GM23338 (cell line): Measurements from ENCODE around the gene PARVA.

ENCODE experiments used
- CREB1 ChIP-seq: fragments of 250-450 bp; sonication (Bioruptor Pico); IDR thresholded peaks from 2 replicates; pipeline ENCODE4 v1.5.0; 2020; ENCODE audit warnings: low read depth, mild to moderate bottlenecking, moderate library complexity
- EZH2 ChIP-seq: fragments of 200-600 bp; sonication (generic); IDR thresholded peaks from one replicate; pipeline ENCODE4 v1.8.0; 2017; ENCODE audit warnings: antibody characterized with exemption, mild to moderate bottlenecking, low read depth; ENCODE audit not compliant: unreplicated experiment
- EZH2phosphoT487 ChIP-seq: fragments of 200-600 bp; sonication (generic); IDR thresholded peaks from one replicate; pipeline ENCODE4 v1.8.1; 2018; ENCODE audit warnings: antibody characterized with exemption; ENCODE audit not compliant: unreplicated experiment
- JUNB ChIP-seq: IDR thresholded peaks from one replicate; pipeline ENCODE4 v1.6.1; 2016; ENCODE audit warnings: antibody characterized with exemption; ENCODE audit not compliant: unreplicated experiment
- NANOG ChIP-seq: IDR thresholded peaks from 2 replicates; pipeline ENCODE4 v1.6.1; 2016; ENCODE audit warnings: antibody characterized with exemption, borderline replicate concordance
- POLR2AphosphoS5 ChIP-seq: IDR thresholded peaks from 2 replicates; pipeline ENCODE4 v1.6.1; 2016; ENCODE audit warnings: antibody characterized with exemption, low read depth
- ZNF114 ChIP-seq: fragments of 250-450 bp; sonication (Bioruptor Pico); IDR thresholded peaks from 2 replicates; pipeline ENCODE4 v1.5.0; 2020; ENCODE audit warnings: mild to moderate bottlenecking, moderate library complexity
- ZNF331 ChIP-seq: fragments of 250-450 bp; sonication (Bioruptor Pico); IDR thresholded peaks from 2 replicates; pipeline ENCODE4 v1.5.0; 2020; ENCODE audit warnings: low read depth, mild to moderate bottlenecking, moderate library complexity
- TF ChIP-seq, protein P1 (sequence below), 2 experiments: fragments of 200-600 bp in 1 of 2; sonication (generic) in 1 of 2; conservative IDR thresholded peaks; 2 replicates each; pipeline versions ENCODE4 v1.5.1 to v1.6.1; 2016 to 2017; ENCODE audit warnings: antibody characterized with exemption in 2 of 2, low read depth in 2 of 2, mild to moderate bottlenecking in 2 of 2, moderate library complexity in 1 of 2
- TF ChIP-seq, protein P2 (sequence below): IDR thresholded peaks from one replicate; pipeline ENCODE4 v1.6.1; 2018; ENCODE audit warnings: antibody characterized with exemption; ENCODE audit not compliant: unreplicated experiment
- TF ChIP-seq, protein P3 (sequence below): fragments of 250-450 bp; sonication (Bioruptor Pico); IDR thresholded peaks from 2 replicates; pipeline ENCODE4 v1.5.0; 2020; ENCODE audit warnings: mild to moderate bottlenecking, moderate library complexity
- TF ChIP-seq, protein P4 (sequence below): IDR thresholded peaks from 2 replicates; pipeline ENCODE4 v1.6.1; 2016; ENCODE audit warnings: antibody characterized with exemption

DNA sequence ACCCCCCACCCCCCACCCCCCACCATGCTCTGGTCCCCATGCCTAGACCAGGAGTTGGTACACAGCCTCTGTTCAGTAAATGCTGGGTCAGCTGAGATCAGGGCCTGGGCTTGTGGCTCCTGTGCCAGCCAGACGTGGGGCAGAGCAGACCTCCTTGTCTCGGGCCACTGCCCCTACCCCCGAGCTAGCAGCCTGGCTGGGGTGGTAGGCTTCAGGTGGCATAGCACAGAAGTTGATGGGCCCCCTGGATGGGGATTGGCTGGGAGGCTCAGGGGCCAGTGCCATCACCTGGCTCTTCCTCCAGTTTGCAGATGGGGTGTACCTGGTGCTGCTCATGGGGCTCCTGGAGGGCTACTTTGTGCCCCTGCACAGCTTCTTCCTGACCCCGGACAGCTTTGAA is 139.9 kb downstream of the PARVA start:
- TF ChIP-seq NANOG, result no peak
- TF ChIP-seq, protein P1, sequence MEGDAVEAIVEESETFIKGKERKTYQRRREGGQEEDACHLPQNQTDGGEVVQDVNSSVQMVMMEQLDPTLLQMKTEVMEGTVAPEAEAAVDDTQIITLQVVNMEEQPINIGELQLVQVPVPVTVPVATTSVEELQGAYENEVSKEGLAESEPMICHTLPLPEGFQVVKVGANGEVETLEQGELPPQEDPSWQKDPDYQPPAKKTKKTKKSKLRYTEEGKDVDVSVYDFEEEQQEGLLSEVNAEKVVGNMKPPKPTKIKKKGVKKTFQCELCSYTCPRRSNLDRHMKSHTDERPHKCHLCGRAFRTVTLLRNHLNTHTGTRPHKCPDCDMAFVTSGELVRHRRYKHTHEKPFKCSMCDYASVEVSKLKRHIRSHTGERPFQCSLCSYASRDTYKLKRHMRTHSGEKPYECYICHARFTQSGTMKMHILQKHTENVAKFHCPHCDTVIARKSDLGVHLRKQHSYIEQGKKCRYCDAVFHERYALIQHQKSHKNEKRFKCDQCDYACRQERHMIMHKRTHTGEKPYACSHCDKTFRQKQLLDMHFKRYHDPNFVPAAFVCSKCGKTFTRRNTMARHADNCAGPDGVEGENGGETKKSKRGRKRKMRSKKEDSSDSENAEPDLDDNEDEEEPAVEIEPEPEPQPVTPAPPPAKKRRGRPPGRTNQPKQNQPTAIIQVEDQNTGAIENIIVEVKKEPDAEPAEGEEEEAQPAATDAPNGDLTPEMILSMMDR (conservative IDR thresholded peaks at IDR 0.05; ENCODE audit: low read depth in 2 of 2), result no peak
- TF ChIP-seq EZH2phosphoT487, result no peak
- no peak for TF ChIP-seq CREB1 (CRISPR knock-in tag)
- no peak for TF ChIP-seq POLR2AphosphoS5
- no peak for TF ChIP-seq JUNB
- TF ChIP-seq, protein P2, sequence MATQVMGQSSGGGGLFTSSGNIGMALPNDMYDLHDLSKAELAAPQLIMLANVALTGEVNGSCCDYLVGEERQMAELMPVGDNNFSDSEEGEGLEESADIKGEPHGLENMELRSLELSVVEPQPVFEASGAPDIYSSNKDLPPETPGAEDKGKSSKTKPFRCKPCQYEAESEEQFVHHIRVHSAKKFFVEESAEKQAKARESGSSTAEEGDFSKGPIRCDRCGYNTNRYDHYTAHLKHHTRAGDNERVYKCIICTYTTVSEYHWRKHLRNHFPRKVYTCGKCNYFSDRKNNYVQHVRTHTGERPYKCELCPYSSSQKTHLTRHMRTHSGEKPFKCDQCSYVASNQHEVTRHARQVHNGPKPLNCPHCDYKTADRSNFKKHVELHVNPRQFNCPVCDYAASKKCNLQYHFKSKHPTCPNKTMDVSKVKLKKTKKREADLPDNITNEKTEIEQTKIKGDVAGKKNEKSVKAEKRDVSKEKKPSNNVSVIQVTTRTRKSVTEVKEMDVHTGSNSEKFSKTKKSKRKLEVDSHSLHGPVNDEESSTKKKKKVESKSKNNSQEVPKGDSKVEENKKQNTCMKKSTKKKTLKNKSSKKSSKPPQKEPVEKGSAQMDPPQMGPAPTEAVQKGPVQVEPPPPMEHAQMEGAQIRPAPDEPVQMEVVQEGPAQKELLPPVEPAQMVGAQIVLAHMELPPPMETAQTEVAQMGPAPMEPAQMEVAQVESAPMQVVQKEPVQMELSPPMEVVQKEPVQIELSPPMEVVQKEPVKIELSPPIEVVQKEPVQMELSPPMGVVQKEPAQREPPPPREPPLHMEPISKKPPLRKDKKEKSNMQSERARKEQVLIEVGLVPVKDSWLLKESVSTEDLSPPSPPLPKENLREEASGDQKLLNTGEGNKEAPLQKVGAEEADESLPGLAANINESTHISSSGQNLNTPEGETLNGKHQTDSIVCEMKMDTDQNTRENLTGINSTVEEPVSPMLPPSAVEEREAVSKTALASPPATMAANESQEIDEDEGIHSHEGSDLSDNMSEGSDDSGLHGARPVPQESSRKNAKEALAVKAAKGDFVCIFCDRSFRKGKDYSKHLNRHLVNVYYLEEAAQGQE, result no peak
- TF ChIP-seq EZH2, result no peak
- TF ChIP-seq ZNF114 (CRISPR knock-in tag), result no peak
- no peak for TF ChIP-seq ZNF331 (CRISPR knock-in tag)
- TF ChIP-seq, protein P3, sequence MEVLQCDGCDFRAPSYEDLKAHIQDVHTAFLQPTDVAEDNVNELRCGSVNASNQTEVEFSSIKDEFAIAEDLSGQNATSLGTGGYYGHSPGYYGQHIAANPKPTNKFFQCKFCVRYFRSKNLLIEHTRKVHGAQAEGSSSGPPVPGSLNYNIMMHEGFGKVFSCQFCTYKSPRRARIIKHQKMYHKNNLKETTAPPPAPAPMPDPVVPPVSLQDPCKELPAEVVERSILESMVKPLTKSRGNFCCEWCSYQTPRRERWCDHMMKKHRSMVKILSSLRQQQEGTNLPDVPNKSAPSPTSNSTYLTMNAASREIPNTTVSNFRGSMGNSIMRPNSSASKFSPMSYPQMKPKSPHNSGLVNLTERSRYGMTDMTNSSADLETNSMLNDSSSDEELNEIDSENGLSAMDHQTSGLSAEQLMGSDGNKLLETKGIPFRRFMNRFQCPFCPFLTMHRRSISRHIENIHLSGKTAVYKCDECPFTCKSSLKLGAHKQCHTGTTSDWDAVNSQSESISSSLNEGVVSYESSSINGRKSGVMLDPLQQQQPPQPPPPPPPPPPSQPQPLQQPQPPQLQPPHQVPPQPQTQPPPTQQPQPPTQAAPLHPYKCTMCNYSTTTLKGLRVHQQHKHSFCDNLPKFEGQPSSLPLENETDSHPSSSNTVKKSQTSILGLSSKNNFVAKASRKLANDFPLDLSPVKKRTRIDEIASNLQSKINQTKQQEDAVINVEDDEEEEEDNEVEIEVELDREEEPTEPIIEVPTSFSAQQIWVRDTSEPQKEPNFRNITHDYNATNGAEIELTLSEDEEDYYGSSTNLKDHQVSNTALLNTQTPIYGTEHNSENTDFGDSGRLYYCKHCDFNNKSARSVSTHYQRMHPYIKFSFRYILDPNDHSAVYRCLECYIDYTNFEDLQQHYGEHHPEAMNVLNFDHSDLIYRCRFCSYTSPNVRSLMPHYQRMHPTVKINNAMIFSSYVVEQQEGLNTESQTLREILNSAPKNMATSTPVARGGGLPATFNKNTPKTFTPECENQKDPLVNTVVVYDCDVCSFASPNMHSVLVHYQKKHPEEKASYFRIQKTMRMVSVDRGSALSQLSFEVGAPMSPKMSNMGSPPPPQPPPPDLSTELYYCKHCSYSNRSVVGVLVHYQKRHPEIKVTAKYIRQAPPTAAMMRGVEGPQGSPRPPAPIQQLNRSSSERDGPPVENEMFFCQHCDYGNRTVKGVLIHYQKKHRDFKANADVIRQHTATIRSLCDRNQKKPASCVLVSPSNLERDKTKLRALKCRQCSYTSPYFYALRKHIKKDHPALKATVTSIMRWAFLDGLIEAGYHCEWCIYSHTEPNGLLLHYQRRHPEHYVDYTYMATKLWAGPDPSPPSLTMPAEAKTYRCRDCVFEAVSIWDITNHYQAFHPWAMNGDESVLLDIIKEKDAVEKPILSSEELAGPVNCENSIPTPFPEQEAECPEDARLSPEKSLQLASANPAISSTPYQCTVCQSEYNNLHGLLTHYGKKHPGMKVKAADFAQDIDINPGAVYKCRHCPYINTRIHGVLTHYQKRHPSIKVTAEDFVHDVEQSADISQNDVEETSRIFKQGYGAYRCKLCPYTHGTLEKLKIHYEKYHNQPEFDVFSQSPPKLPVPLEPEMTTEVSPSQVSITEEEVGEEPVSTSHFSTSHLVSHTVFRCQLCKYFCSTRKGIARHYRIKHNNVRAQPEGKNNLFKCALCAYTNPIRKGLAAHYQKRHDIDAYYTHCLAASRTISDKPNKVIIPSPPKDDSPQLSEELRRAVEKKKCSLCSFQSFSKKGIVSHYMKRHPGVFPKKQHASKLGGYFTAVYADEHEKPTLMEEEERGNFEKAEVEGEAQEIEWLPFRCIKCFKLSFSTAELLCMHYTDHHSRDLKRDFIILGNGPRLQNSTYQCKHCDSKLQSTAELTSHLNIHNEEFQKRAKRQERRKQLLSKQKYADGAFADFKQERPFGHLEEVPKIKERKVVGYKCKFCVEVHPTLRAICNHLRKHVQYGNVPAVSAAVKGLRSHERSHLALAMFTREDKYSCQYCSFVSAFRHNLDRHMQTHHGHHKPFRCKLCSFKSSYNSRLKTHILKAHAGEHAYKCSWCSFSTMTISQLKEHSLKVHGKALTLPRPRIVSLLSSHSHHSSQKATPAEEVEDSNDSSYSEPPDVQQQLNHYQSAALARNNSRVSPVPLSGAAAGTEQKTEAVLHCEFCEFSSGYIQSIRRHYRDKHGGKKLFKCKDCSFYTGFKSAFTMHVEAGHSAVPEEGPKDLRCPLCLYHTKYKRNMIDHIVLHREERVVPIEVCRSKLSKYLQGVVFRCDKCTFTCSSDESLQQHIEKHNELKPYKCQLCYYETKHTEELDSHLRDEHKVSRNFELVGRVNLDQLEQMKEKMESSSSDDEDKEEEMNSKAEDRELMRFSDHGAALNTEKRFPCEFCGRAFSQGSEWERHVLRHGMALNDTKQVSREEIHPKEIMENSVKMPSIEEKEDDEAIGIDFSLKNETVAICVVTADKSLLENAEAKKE, result no peak
- TF ChIP-seq, protein P4, sequence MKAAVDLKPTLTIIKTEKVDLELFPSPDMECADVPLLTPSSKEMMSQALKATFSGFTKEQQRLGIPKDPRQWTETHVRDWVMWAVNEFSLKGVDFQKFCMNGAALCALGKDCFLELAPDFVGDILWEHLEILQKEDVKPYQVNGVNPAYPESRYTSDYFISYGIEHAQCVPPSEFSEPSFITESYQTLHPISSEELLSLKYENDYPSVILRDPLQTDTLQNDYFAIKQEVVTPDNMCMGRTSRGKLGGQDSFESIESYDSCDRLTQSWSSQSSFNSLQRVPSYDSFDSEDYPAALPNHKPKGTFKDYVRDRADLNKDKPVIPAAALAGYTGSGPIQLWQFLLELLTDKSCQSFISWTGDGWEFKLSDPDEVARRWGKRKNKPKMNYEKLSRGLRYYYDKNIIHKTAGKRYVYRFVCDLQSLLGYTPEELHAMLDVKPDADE, result no peak
